AG04450 (cell line): Measurements from ENCODE around the gene STOML1. TPM values are rescaled to one million over a fixed set of nuclear protein-coding genes. Genes with fewer than 3 reads are reported as not detected.

ENCODE experiments used
- CTCF ChIA-PET: fragments of 300-600, 350-600 bp; formaldehyde crosslinking; extraction: SDS; loops from one replicate; lab custom pipeline; 2022; ENCODE audit warnings: antibody characterized with exemption, inconsistent platforms; lab: Charles Lee
- POLR2A ChIA-PET: fragments of 350-600 bp; formaldehyde crosslinking; extraction: SDS; loops from one replicate; lab custom pipeline; 2021; ENCODE audit warnings: antibody characterized with exemption, inconsistent platforms; lab: Yijun Ruan, JAX
- DNase-seq: peaks from one replicate; pipeline ENCODE4 v3.0.0-alpha.2; 2011; ENCODE audit warnings: low read depth, low spot score
- H3K27ac ChIP-seq: one replicate; pipeline ENCODE4 v1.5.1; 2012; ENCODE audit warnings: low read depth, low read length, control low read depth
- H3K27me3 ChIP-seq: one replicate; pipeline ENCODE4 v1.6.0; 2012; ENCODE audit warnings: low read length; ENCODE audit not compliant: control insufficient read depth, insufficient read depth
- H3K4me3 ChIP-seq: 2 replicates; pipeline ENCODE4 v1.5.1; 2011; ENCODE audit warnings: mild to moderate bottlenecking, low read depth, low read length, control low read depth
- H3K9me3 ChIP-seq: 2 replicates; pipeline ENCODE4 v1.5.1; 2012; ENCODE audit warnings: low read length; ENCODE audit not compliant: control insufficient read depth, insufficient read depth
- CTCF ChIP-seq: IDR thresholded peaks from 2 replicates; pipeline ENCODE4 v1.5.1; 2011; ENCODE audit warnings: low read depth, low read length, control low read depth, inconsistent platforms
- polyA minus RNA-seq: library from RNA; depleted of rRNA, polyadenylated mRNA; stranded (reverse); fragments of >200 nt; gene quantifications from 2 replicates; pipeline ENCODE4 v1.2.3, GENCODE V29; 2011; rRNA and poly(A)+ RNA removed
- polyA plus RNA-seq: library from polyadenylated mRNA; depleted of rRNA; stranded (reverse); fragments of >200 nt; gene quantifications from 2 replicates; pipeline ENCODE4 v1.2.3, GENCODE V29; 2011; rRNA removed

STOML1 gene, protein sequence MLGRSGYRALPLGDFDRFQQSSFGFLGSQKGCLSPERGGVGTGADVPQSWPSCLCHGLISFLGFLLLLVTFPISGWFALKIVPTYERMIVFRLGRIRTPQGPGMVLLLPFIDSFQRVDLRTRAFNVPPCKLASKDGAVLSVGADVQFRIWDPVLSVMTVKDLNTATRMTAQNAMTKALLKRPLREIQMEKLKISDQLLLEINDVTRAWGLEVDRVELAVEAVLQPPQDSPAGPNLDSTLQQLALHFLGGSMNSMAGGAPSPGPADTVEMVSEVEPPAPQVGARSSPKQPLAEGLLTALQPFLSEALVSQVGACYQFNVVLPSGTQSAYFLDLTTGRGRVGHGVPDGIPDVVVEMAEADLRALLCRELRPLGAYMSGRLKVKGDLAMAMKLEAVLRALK
- 7.3 and 10.0 TPM in 2 replicates for polyA plus RNA-seq
- polyA minus RNA-seq, result 5.0 and 6.3 TPM in 2 replicates

GRCh38 chr15:73991726-73992593, at the start of gene STOML1:
Gene STOML1 (minus strand): TSS chr15:73992295. CDS start chr15:73992223, 72 bp downstream.
- ChIA-PET POLR2A (interaction anchor here (0.6 kb wide), 1 partner anchor 1616 kb away, joined by 3 read pairs; the partner anchor contains the start of gene HEXA), CTCF (interaction anchor here (0.5 to 6.5 kb wide), 22 partner anchors 9 to 822 kb away, joined by 3 to 32 read pairs (median 4); no protein-coding TSS in a partner anchor)
- Histone ChIP-seq H3K27ac (no peak within 1 kb of the TSS), H3K27me3 (no peaks in the 10 kb centered on the region), H3K9me3 (no peaks in the 10 kb centered on the region; the same call in 1 of the 2 replicates), H3K4me3 (peak within 1 kb of the TSS; percentile 70)
- DNase-seq, result peak; percentile 72
- TF ChIP-seq CTCF, result peak; percentile 78

DNA sequence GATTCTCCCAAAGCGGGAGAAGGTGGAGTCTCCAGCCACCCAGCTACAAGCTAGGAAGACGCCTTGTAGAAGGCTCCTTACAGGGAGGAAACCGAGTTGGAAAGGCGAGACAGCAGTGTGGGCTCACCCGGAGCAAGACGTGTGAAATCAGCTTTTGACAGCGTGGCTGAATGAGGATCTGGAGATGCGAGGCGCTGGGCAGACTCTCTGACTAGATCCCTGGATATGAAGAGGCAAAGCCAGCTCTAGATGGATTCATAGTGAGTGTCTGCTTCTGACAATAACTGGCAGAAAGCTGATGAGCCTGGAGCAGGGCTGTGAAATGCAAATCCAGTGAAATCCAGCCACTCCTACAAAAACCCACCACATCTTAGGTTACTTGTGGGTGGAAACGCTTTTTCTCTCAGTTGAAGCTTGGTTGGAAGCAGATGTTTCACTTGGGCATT, 49.2 kb upstream of the STOML1 start:
- no peaks in the 10 kb centered on the region for H3K27me3 ChIP-seq
- no peak for DNase-seq
- H3K4me3 ChIP-seq, result no peak overlapping the region
- peak overlapping the region; percentile 87 for H3K27ac ChIP-seq
- POLR2A ChIA-PET, result interaction anchor here (1.5 to 2.7 kb wide), 3 partner anchors 10 to 58 kb away, joined by 4 to 15 read pairs (median 7); partner anchors contain the start of gene PML
- peaks cover 5% of the 10 kb centered on the region; the same call in 1 of the 2 replicates for H3K9me3 ChIP-seq
- CTCF ChIA-PET, result interaction anchor here (0.9 to 5.9 kb wide), 3 partner anchors 12 to 281 kb away, joined by 3 to 163 read pairs (median 18); no protein-coding TSS in a partner anchor
- no peak for TF ChIP-seq CTCF

- Histone ChIP-seq H3K27me3 (no peaks in the 10 kb centered on the region), H3K27ac (peak overlapping the region; percentile 87), H3K9me3 (peaks cover 5% of the 10 kb centered on the region; the same call in 1 of the 2 replicates), H3K4me3 (no peak overlapping the region)
- TF ChIP-seq CTCF, result no peak
- DNase-seq, result peak; percentile 73
- POLR2A ChIA-PET, result interaction anchor here (1.5 to 2.7 kb wide), 4 partner anchors 9 to 57 kb away, joined by 4 to 15 read pairs (median 7); partner anchors contain the start of gene PML
- CTCF ChIA-PET, result interaction anchor here (0.8 to 5.9 kb wide), 9 partner anchors 7 to 282 kb away, joined by 3 to 163 read pairs (median 3); partner anchors contain the start of genes PML and STOML1
Measured at GRCh38 chr15:74040109-74040850, 48.2 kb upstream of the STOML1 start.

DNA sequence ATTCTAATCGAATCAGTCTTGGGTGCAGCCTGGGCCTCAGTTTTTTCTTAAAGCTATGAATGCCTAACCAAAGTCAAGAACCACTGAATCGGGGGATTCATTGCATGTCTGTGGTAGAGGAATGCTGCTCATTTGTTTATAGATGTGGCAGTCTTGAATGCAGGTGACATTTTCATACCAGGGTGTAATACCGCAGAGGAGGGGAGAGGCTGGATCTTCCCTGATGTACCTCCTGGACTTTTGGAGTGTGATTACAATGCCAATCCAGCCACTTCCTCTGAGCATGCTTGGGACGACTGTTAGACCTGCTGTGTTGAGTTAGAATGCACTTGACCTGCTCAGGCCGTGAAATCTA, 47.5 kb upstream of the STOML1 start:
- H3K27ac ChIP-seq, result peak overlapping the region; percentile 87
- POLR2A ChIA-PET, result interaction anchor here (1.7 to 2.7 kb wide), 2 partner anchors 9 to 12 kb away, joined by 7 to 15 read pairs; no protein-coding TSS in a partner anchor
- no peaks in the 10 kb centered on the region for H3K27me3 ChIP-seq

More for the DNA sequence above, 47.5 kb upstream of the STOML1 start:
- TF ChIP-seq CTCF, result no peak
- CTCF ChIA-PET, result interaction anchor here (0.8 to 5.9 kb wide), 9 partner anchors 8 to 283 kb away, joined by 3 to 163 read pairs (median 4); partner anchors contain the start of genes PML and STOML1
- no peak for DNase-seq
- H3K9me3 ChIP-seq, result peaks cover 5% of the 10 kb centered on the region; the same call in 1 of the 2 replicates
- no peak overlapping the region for H3K4me3 ChIP-seq
